Sigmoid colon (tissue), 7 donors: ENCODE results near the gene ASF1B. TPM values are rescaled to one million over a fixed set of nuclear protein-coding genes. Genes with fewer than 3 reads are reported as not detected.

Experiments used
- DNase-seq: peaks from one replicate; pipeline ENCODE4 v3.0.0-alpha.2; 2019
- H3K27ac ChIP-seq, 4 donors: fragments of 200-600 bp; sonication (generic); one replicate each; pipeline ENCODE4 v1.5.1; 2016 to 2019; ENCODE audit warnings: mild to moderate bottlenecking in 1 of 4
- H3K27me3 ChIP-seq, 3 donors: fragments of 200-600 bp; sonication (generic); one replicate each; pipeline ENCODE4 v1.5.1; 2019; ENCODE audit warnings: mild to moderate bottlenecking in 1 of 3
- H3K36me3 ChIP-seq, 4 donors: fragments of 200-600 bp; sonication (generic); one replicate each; pipeline ENCODE4 v1.5.1; 2016 to 2019
- H3K4me1 ChIP-seq, 4 donors: fragments of 200-600 bp; sonication (generic); one replicate each; pipeline ENCODE4 v1.5.1; 2017 to 2019
- H3K4me3 ChIP-seq, 4 donors: fragments of 200-600 bp; sonication (generic); one replicate each; pipeline ENCODE4 v1.5.1; 2017 to 2019; ENCODE audit warnings: mild to moderate bottlenecking in 2 of 4, moderate library complexity in 1 of 4
- H3K9me3 ChIP-seq, 4 donors: fragments of 200-600 bp in 3 of 4; sonication (generic) in 3 of 4; one replicate each; pipeline versions ENCODE4 v1.5.1 to v1.6.1; 2013 to 2019
- EP300 ChIP-seq, 4 donors: sonication (generic); formaldehyde crosslinking; IDR thresholded peaks; one replicate each; pipeline ENCODE4 v1.6.1; 2017; ENCODE audit warnings: antibody characterized with exemption in 4 of 4
- POLR2A ChIP-seq, 2 donors: fragments of 450-650 bp; IDR thresholded peaks; one replicate each; pipeline ENCODE4 v1.6.1; 2016; ENCODE audit warnings: antibody characterized with exemption in 2 of 2, mild to moderate bottlenecking in 2 of 2, moderate library complexity in 2 of 2
- POLR2AphosphoS5 ChIP-seq, 4 donors: sonication (generic); formaldehyde crosslinking; IDR thresholded peaks; one replicate each; pipeline ENCODE4 v1.6.1; 2017; ENCODE audit warnings: antibody characterized with exemption in 4 of 4
- WGBS, 2 donors: extraction: QIAGEN DNeasy Blood & Tissue Kit; methylation state at CpG; one replicate each; pipeline ENCODE4 v1.1.7; 2013; 5-methylcytosine and 5-hydroxymethylcytosine counted together
- intact Hi-C: fragments of 100-400 bp; cut with DNase I; formaldehyde crosslinking; loops from one replicate; pipeline ENCODE4 v1.15.1; 2023
- polyA plus RNA-seq, 3 donors: library from polyadenylated mRNA; stranded (reverse); fragments of 200-250 nt; gene quantifications; one replicate each; pipeline ENCODE4 v1.2.3, GENCODE V29; 2013
- total RNA-seq, 4 donors: library from RNA; depleted of rRNA; stranded (reverse); fragments of >200 nt; gene quantifications; one replicate each; pipeline ENCODE4 v1.1.0, GENCODE V29; 2016
- TF ChIP-seq, protein P1 (sequence below), 4 experiments: fragments of 450-650 bp in 3 of 4; fragments of 200-600 bp in 1 of 4; IDR thresholded peaks; one replicate each; pipeline ENCODE4 v1.5.1; 2016 to 2019; ENCODE audit warnings: antibody characterized with exemption in 4 of 4, mild to moderate bottlenecking in 3 of 4, moderate library complexity in 2 of 4
- donor health status: healthy with polysubstance abuse.
- donor health status: Bipolar disorder and iron deficiency.
- donor health status: healthy.

ASF1B gene
- total and polyA plus RNA-seq, 7 donors = 1.1 to 26.9 (median 2.8) TPM; not detected in 1

DNA sequence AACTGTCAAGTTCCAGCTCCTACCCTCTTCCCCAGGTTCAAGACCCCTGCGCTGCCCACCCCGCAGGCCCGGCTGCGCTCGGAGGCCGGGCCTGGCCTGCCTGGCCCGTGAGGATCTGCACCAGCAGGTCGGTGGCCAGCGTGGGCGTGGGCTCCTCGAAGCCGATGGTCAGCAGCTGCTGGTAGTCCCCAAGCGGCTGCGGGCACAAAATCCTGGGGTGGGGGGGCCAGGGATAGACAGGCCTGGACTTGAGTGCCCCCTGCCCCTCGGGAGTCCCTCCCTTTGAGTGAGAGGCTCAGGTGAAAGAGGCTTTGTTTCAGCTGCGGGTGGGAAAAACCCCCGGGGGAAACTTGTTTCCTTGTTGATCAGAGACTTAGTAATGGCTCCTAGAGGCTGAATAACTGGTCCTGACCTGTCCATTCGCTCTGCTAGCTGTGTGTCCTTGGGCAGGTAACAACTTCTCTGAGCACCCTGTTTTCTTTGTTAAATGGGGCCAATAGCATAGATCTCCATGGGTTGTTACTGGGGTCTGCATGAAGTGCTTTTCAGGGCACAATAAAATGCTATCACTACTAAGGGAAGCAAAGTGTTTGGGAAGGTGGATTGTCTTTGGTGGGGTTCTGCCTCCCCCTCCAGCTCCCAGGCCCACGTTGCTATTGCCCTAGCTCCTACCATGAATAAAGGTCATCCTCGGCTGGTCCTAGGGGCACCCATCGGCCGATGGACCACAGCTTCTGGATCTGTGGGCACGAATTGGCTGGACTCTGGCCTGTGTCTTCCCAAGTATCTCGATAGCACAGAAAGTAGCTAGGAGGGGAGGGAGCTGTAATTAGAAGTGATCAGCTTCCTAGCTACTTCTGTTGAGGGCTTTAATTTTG is 54.4 kb downstream of the ASF1B start:
- WGBS, 2 donors = 7 to 21% methylated on average over 24 of the region's 24 CpGs
- H3K27me3 ChIP-seq = no peaks in the 10 kb centered on the region
- peak overlapping the region; percentile 86 to 95 (median 90) for H3K27ac ChIP-seq
- no peak for TF ChIP-seq EP300 (IDR thresholded peaks at IDR 0.05)
- TF ChIP-seq, protein P1, sequence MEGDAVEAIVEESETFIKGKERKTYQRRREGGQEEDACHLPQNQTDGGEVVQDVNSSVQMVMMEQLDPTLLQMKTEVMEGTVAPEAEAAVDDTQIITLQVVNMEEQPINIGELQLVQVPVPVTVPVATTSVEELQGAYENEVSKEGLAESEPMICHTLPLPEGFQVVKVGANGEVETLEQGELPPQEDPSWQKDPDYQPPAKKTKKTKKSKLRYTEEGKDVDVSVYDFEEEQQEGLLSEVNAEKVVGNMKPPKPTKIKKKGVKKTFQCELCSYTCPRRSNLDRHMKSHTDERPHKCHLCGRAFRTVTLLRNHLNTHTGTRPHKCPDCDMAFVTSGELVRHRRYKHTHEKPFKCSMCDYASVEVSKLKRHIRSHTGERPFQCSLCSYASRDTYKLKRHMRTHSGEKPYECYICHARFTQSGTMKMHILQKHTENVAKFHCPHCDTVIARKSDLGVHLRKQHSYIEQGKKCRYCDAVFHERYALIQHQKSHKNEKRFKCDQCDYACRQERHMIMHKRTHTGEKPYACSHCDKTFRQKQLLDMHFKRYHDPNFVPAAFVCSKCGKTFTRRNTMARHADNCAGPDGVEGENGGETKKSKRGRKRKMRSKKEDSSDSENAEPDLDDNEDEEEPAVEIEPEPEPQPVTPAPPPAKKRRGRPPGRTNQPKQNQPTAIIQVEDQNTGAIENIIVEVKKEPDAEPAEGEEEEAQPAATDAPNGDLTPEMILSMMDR (IDR thresholded peaks at IDR 0.05) = peak in 1 of 4 experiments; percentile 14
- TF ChIP-seq POLR2AphosphoS5 (IDR thresholded peaks at IDR 0.05) = no peak
- peak overlapping the region; percentile 64 to 88 (median 76) for H3K4me3 ChIP-seq
- intact Hi-C loops = loop anchor here (10.0 kb wide), 1 partner anchor 287 kb away; the partner anchor contains the start of gene ZSWIM4
- peaks cover 0 to 22% (median 19%) of the 10 kb centered on the region in 4 donors for H3K4me1 ChIP-seq
- peak; percentile 80 for DNase-seq
- H3K36me3 ChIP-seq = no peaks in the 10 kb centered on the region
- no peaks in the 10 kb centered on the region for H3K9me3 ChIP-seq

GRCh38 chr19:14080887-14081796 is 55.2 kb downstream of the ASF1B start:
- Histone ChIP-seq H3K36me3 (no peaks in the 10 kb centered on the region), H3K27ac (peak overlapping the region; percentile 86 to 95 (median 90)), H3K9me3 (no peaks in the 10 kb centered on the region), H3K4me1 (peaks cover 0 to 22% (median 19%) of the 10 kb centered on the region in 4 donors), H3K4me3 (peak overlapping the region; percentile 64 to 88 (median 76)), H3K27me3 (no peaks in the 10 kb centered on the region)
- TF ChIP-seq EP300 (IDR thresholded peaks at IDR 0.05) (no peak), POLR2AphosphoS5 (IDR thresholded peaks at IDR 0.05) (peak; percentile 74 to 89 (median 88)), POLR2A (IDR thresholded peaks at IDR 0.05) (peak in 1 of 2 donors; percentile 74)
- TF ChIP-seq, protein P1 (IDR thresholded peaks at IDR 0.05) = no peak
- 0% methylated on average over 50 of the region's 50 CpGs for WGBS, 2 donors
- intact Hi-C loops = loop anchor here (10.0 kb wide), 1 partner anchor 286 kb away; the partner anchor contains the start of gene ZSWIM4
- DNase-seq = peak; percentile 100

DNA sequence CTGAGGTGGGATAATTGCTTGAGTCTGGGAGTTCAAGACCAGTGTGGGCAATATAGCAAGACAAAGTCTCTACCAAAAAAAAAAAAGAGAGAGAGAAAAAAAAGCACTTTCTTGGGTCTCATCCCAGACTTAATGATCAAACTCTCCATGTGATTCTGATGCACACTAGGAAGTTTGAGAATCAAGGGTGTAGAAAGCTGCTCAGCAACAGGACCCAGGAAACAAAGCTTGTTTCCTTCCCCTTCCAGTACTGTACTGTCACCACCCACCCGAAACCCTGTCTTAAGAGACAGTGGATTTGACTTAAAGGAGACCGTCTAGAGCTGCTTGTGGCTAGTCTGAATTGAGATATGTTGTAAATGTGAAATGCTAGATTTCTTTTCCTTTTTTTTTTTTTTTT is 58.0 kb downstream of the ASF1B start:
- intact Hi-C loops = no loop called here

More for the DNA sequence above, 58.0 kb downstream of the ASF1B start:
- 43 to 49% methylated on average over 2 of the region's 2 CpGs for WGBS, 2 donors
- peak in 1 of 4 donors; percentile 11 for TF ChIP-seq POLR2AphosphoS5 (IDR thresholded peaks at IDR 0.05)
- TF ChIP-seq, protein P1 (IDR thresholded peaks at IDR 0.05) = no peak
- Histone ChIP-seq H3K4me1 (peaks cover 0 to 43% (median 38%) of the 10 kb centered on the region in 4 donors), H3K27ac (no peak overlapping the region), H3K36me3 (no peaks in the 10 kb centered on the region), H3K27me3 (no peaks in the 10 kb centered on the region), H3K9me3 (no peaks in the 10 kb centered on the region), H3K4me3 (no peak overlapping the region)
- no peak for DNase-seq
